H1 (cell line): ENCODE results near the gene NALF2. TPM values are rescaled to one million over a fixed set of nuclear protein-coding genes. Genes with fewer than 3 reads are reported as not detected.

Source experiments
- EGR1 ChIP-seq: IDR thresholded peaks from 2 replicates; pipeline ENCODE4 v1.6.1; 2011; ENCODE audit warnings: low read depth, low read length, borderline replicate concordance
- KDM4A ChIP-seq: IDR thresholded peaks from one replicate; pipeline ENCODE4 v1.7.1; 2012; ENCODE audit warnings: low read depth, mild to moderate bottlenecking, moderate library complexity, low read length, inconsistent platforms; ENCODE audit not compliant: severe bottlenecking
- TEAD4 ChIP-seq: IDR thresholded peaks from 2 replicates; pipeline ENCODE4 v1.6.1; 2012; ENCODE audit warnings: low read depth, low read length, inconsistent platforms, mixed read lengths
- polyA plus RNA-seq, 7 experiments: library from polyadenylated mRNA; depleted of rRNA in 3 of 7; stranded (reverse) in 5 of 7; unstranded in 2 of 7; fragments of >200 nt in 5 of 7; fragments of 200-250 nt in 2 of 7; gene quantifications; 1 replicate in 5 of 7; 2 replicates in 1 of 7; 4 replicates in 1 of 7; pipeline versions ENCODE4 v1.2.1 to v1.2.3, GENCODE V29; 2011 to 2013; ENCODE audit warnings: missing spikeins in 2 of 7, mixed read lengths in 2 of 7
- total RNA-seq: library from RNA; stranded (reverse); fragmentation: NEBNext Ultra II Directional; extraction: Animal tissue kit (Norgen Biotek cat#: 25700); gene quantifications from 2 replicates; pipeline ENCODE4 v1.2.1, GENCODE V29; 2021

Gene NALF2
- total and polyA plus RNA-seq, 2 of the 8 experiments (the other 6 are each of a cell fraction or from before 2014, with no cell fraction given): 7.5 to 15.6 TPM

DNA sequence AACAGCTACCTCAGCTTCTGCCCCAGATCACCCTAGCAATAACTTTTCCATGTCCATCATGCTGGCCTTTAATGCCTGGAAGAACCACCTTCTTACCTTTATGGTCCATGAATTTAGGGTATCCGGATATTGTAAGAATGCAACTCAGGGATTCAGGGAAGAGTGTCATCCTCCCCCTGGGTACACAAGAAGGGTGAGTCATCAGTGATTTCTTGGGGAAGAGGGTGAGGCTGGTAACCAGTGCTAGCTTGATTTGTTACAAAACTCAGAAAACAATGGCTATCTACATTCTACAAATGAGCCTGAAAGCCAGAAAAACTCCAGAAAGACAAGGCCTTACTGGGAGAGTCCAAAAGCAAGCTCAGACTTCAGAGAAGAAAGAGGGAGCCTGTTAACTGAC lies 10.4 kb upstream of the NALF2 start (continued):
- TF ChIP-seq EGR1 (no peak), TEAD4 (no peak), KDM4A (no peak)
